ENCODE results near the gene ZHX3. TPM values are rescaled to one million over a fixed set of nuclear protein-coding genes. Genes with fewer than 3 reads are reported as not detected.
"Not testable (repeated sequence)": the region's sequence is repeated elsewhere in the genome, so short reads cannot be mapped to it uniquely, and the experiment has no call there.

Gene ZHX3
- total RNA-seq, 1 experiment from 2014 or later = 21.5 TPM

- intact Hi-C loops (cut with micrococcal nuclease; ENCODE audit: unreplicated experiment) = no loop called here
- Histone ChIP-seq H2AFZ (no peak overlapping the region), H3K4me3 (no peak overlapping the region), H3K9me2 (ENCODE audit: insufficient read depth) (0 out of 2 replicates have a peak, but pooled peaks cover 4% of the 10 kb centered on the region), H4K20me1 (ENCODE audit: insufficient read depth) (no peaks in the 10 kb centered on the region), H3K9me3 (ENCODE audit: insufficient read depth, low read depth) (no peaks in the 10 kb centered on the region), H3F3A (ENCODE audit: insufficient read depth, low read depth) (no peaks in the 10 kb centered on the region; the same call in 1 of the 2 replicates), H3K4me1 (replicated peaks; ENCODE audit: insufficient read depth) (no peaks in the 10 kb centered on the region), H3K4me2 (no peak overlapping the region), H3K36me3 (ENCODE audit: low read depth) (no peaks in the 10 kb centered on the region), H3K27ac (no peak overlapping the region), H3K79me2 (ENCODE audit: low read depth) (no peaks in the 10 kb centered on the region), H3K27me3 (ENCODE audit: insufficient read depth, low read depth) (no peaks in the 10 kb centered on the region)
- ChIA-PET CTCF (no interaction called here), POLR2A (ENCODE audit: unreplicated experiment) (no interaction called here)
- TF ChIP-seq EZH2 (IDR thresholded peaks at IDR 0.05; ENCODE audit: low read depth) = no peak
- TF ChIP-seq CTCF (conservative IDR thresholded peaks at IDR 0.05) = no peak
- DNase-seq = no peak
- no TSS peak for BruUV-seq (replicated peaks)
These were observed 74.7 kb downstream of the ZHX3 start for GRCh38 chr20:41242807-41243206.

- CTCF ChIA-PET = no interaction called here
- intact Hi-C loops (cut with micrococcal nuclease; ENCODE audit: unreplicated experiment) = no loop called here
These were observed 75.2 kb downstream of the ZHX3 start for GRCh38 chr20:41242352-41242751.

GRCh38 chr20:41237233-41237632 is 80.3 kb downstream of the ZHX3 start:
- intact Hi-C loops (cut with micrococcal nuclease; ENCODE audit: unreplicated experiment); H3K9me3 ChIP-seq (ENCODE audit: insufficient read depth, low read depth); H4K20me1 ChIP-seq (ENCODE audit: insufficient read depth); H3K79me2 ChIP-seq (ENCODE audit: low read depth); CTCF ChIA-PET; H3K27me3 ChIP-seq (ENCODE audit: insufficient read depth, low read depth); H2AFZ ChIP-seq; H3K36me3 ChIP-seq (ENCODE audit: low read depth); H3K27ac ChIP-seq; DNase-seq; H3K4me3 ChIP-seq; H3K4me1 ChIP-seq (replicated peaks; ENCODE audit: insufficient read depth); BruUV-seq (replicated peaks); H3K9me2 ChIP-seq (ENCODE audit: insufficient read depth); H3F3A ChIP-seq (ENCODE audit: insufficient read depth, low read depth); POLR2A ChIA-PET (ENCODE audit: unreplicated experiment); H3K4me2 ChIP-seq: not testable (repeated sequence)

More at GRCh38 chr20:41242352-41242751, 75.2 kb downstream of the ZHX3 start:
- DNase-seq = no peak
- no TSS peak for BruUV-seq (replicated peaks)
- Histone ChIP-seq H3K9me3 (ENCODE audit: insufficient read depth, low read depth) (no peaks in the 10 kb centered on the region), H3K4me1 (replicated peaks; ENCODE audit: insufficient read depth) (no peaks in the 10 kb centered on the region), H3K27me3 (ENCODE audit: insufficient read depth, low read depth) (no peaks in the 10 kb centered on the region), H3K4me3 (no peak overlapping the region), H3K79me2 (ENCODE audit: low read depth) (no peaks in the 10 kb centered on the region), H3K9me2 (ENCODE audit: insufficient read depth) (0 out of 2 replicates have a peak, but pooled peaks cover 4% of the 10 kb centered on the region), H3K4me2 (no peak overlapping the region), H3F3A (ENCODE audit: insufficient read depth, low read depth) (no peaks in the 10 kb centered on the region; the same call in 1 of the 2 replicates), H2AFZ (no peak overlapping the region), H3K36me3 (ENCODE audit: low read depth) (no peaks in the 10 kb centered on the region), H3K27ac (no peak overlapping the region), H4K20me1 (ENCODE audit: insufficient read depth) (no peaks in the 10 kb centered on the region)
- TF ChIP-seq CTCF (conservative IDR thresholded peaks at IDR 0.05) = no peak
- TF ChIP-seq EZH2 (IDR thresholded peaks at IDR 0.05; ENCODE audit: low read depth) = no peak
- POLR2A ChIA-PET (ENCODE audit: unreplicated experiment) = interaction anchor here (0.5 kb wide), 1 partner anchor 10 kb away, joined by 10 read pairs; no protein-coding TSS in a partner anchor

GRCh38 chr20:41236818-41237217 is 80.7 kb downstream of the ZHX3 start:
- CTCF ChIA-PET; DNase-seq; H3K4me3 ChIP-seq; BruUV-seq (replicated peaks); H3K4me2 ChIP-seq; H3K4me1 ChIP-seq (replicated peaks; ENCODE audit: insufficient read depth); H3K9me2 ChIP-seq (ENCODE audit: insufficient read depth); H3F3A ChIP-seq (ENCODE audit: insufficient read depth, low read depth); H2AFZ ChIP-seq; intact Hi-C loops (cut with micrococcal nuclease; ENCODE audit: unreplicated experiment); POLR2A ChIA-PET (ENCODE audit: unreplicated experiment); H3K27ac ChIP-seq; H3K9me3 ChIP-seq (ENCODE audit: insufficient read depth, low read depth); H3K79me2 ChIP-seq (ENCODE audit: low read depth); H3K36me3 ChIP-seq (ENCODE audit: low read depth); H4K20me1 ChIP-seq (ENCODE audit: insufficient read depth); H3K27me3 ChIP-seq (ENCODE audit: insufficient read depth, low read depth): not testable (repeated sequence)

All from PC-9 (cell line).